BE2C (cell line): ENCODE results near the gene ADAD2.

Source experiments
- DNase-seq: peaks from one replicate; pipeline ENCODE4 v3.0.0-alpha.2; 2020
- H3K27me3 ChIP-seq: fragments of 250-450 bp; sonication (Bioruptor Pico); 2 replicates; pipeline ENCODE4 v1.5.1; 2020; ENCODE audit warnings: mild to moderate bottlenecking
- H3K36me3 ChIP-seq: fragments of 250-450 bp; sonication (Bioruptor Pico); 2 replicates; pipeline ENCODE4 v1.5.1; 2020; ENCODE audit warnings: mild to moderate bottlenecking
- H3K4me1 ChIP-seq: fragments of 250-450 bp; sonication (Bioruptor Pico); 2 replicates; pipeline ENCODE4 v1.5.1; 2020
- H3K4me3 ChIP-seq: 2 replicates; pipeline ENCODE4 v1.5.1; 2011; ENCODE audit warnings: low read depth, low read length
- H3K9me3 ChIP-seq: fragments of 250-450 bp; sonication (Bioruptor Pico); 2 replicates; pipeline ENCODE4 v1.5.1; 2020
- TF ChIP-seq, protein P1 (sequence below): IDR thresholded peaks from 2 replicates; pipeline ENCODE4 v1.5.1; 2012; ENCODE audit warnings: mild to moderate bottlenecking, low read depth, low read length

ADAD2 gene

DNA sequence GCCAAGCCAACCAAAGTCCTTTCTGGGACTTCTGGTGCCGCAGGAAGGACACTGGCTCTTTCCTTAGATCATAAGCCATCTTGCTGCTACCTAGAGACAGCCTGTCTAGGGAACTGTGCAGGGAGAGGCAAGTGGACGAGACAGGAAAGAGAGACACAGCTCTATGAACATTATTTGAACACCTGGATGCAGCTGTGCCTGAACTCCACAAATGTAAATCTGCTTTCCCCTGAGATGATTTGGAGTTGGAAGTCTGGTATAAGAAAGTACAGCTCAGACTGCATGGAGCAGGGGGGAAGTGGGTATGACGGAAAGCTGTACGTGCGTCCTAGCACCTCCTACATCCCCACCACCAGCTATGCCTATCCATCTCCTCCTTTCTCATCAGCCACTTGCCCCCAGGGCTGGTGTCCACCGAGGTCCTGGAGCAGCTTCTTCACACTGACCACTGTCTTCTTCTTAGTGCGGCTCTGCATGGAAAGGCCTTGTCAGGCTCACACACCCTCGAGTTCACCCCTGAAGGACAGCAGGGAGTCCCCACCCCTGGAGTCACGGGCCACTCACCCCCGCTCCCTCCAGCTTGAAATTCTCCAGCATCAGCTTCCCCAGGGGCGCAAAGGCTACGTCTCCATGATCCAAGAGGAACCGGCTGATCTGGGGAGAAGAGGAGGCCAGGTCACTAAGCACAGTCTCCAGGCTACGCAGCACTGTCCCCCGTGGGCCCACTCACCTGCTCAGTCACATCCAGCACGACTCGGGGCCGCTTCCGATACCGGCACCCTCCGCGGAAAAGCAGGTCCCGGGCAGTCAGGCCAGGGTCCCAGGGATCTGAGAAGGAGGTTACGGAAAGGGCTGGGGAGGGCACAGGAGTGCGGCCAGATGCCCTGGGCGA, 8.0 kb upstream of the ADAD2 start:
- Histone ChIP-seq H3K36me3 (peaks cover 48% of the 10 kb centered on the region), H3K27me3 (no peaks in the 10 kb centered on the region), H3K9me3 (no peaks in the 10 kb centered on the region), H3K4me3 (no peak overlapping the region), H3K4me1 (no peaks in the 10 kb centered on the region)
- DNase-seq: no peak
- TF ChIP-seq, protein P1, sequence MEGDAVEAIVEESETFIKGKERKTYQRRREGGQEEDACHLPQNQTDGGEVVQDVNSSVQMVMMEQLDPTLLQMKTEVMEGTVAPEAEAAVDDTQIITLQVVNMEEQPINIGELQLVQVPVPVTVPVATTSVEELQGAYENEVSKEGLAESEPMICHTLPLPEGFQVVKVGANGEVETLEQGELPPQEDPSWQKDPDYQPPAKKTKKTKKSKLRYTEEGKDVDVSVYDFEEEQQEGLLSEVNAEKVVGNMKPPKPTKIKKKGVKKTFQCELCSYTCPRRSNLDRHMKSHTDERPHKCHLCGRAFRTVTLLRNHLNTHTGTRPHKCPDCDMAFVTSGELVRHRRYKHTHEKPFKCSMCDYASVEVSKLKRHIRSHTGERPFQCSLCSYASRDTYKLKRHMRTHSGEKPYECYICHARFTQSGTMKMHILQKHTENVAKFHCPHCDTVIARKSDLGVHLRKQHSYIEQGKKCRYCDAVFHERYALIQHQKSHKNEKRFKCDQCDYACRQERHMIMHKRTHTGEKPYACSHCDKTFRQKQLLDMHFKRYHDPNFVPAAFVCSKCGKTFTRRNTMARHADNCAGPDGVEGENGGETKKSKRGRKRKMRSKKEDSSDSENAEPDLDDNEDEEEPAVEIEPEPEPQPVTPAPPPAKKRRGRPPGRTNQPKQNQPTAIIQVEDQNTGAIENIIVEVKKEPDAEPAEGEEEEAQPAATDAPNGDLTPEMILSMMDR: no peak

DNA sequence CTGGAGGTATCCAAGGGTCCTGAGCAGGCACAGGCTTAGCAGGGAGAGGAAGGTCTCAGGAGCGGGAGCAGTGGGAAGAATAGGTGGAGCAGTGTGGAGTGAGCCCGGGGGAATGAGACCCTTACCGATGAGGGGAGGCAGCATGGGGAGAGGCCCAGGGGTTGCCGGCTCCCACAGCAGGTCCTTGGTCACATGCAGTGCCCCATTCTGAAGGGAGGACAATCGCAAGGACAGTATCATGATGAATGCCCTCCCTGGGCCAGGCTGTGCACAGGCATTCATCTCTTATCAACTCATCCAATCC, 7.4 kb upstream of the ADAD2 start:
- Histone ChIP-seq H3K9me3 (no peaks in the 10 kb centered on the region), H3K27me3 (no peaks in the 10 kb centered on the region), H3K4me3 (no peak overlapping the region), H3K4me1 (no peaks in the 10 kb centered on the region), H3K36me3 (peaks cover 48% of the 10 kb centered on the region)
- TF ChIP-seq, protein P1: no peak
- no peak for DNase-seq

DNA sequence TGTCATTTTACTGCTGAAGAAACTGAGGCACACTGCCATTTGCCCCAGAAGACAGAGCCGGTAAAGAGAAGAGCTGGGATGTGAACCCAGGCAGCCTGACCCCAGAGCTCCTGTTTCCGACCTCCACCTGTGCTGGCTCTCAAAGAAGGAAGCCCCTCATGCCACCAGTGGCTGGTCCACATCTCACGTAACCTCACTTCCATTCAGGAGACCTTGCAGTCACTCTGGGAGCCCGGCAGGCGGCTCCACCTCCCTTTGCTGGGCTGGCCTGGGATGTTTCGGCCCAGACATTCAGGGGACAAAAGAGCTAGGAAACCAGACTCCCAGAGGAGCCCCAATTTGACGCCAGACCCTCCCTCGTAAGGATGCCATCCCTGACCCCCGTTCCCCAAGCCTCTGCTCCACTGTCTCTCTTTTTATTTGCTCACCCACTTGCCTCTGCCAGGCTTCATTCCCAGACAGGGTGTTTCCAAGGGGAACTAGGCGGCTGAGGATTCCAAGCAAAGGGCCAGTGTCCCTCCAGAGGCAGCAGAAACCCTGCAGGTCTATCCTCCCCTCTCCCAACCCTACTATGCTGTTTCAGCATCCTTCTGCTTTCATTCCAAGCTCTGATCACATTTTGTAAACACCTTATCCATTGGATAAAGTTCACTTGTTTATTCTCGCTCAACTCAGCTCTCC, 6.9 kb upstream of the ADAD2 start:
- TF ChIP-seq, protein P1: peak; percentile 82
- DNase-seq: peak; percentile 65
- Histone ChIP-seq H3K4me3 (no peak overlapping the region), H3K36me3 (peaks cover 44% of the 10 kb centered on the region), H3K9me3 (no peaks in the 10 kb centered on the region), H3K4me1 (no peaks in the 10 kb centered on the region), H3K27me3 (no peaks in the 10 kb centered on the region)

DNA sequence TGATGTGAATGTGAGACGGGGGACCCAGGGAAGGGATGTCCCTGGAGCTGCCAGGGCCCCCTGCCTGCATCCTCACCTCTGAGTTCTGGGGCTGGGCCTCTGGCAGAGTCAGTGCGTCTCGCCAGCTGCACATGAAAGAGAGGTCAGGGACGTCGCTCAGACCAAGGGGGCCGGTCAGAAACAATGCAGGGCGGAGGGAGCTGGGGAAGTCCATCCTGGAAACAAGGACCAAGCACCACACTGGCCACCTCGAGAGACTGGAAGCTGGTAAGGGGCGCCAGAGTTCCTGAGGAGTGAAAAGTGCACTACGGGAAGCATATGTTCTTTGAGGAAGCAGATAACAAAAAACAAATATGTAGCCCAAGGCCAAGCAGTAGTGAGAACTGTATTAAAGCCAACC, 6.2 kb upstream of the ADAD2 start:
- TF ChIP-seq, protein P1: no peak
- Histone ChIP-seq H3K4me3 (no peak overlapping the region), H3K36me3 (peaks cover 38% of the 10 kb centered on the region), H3K27me3 (no peaks in the 10 kb centered on the region), H3K4me1 (no peaks in the 10 kb centered on the region), H3K9me3 (no peaks in the 10 kb centered on the region)
- no peak for DNase-seq

DNA sequence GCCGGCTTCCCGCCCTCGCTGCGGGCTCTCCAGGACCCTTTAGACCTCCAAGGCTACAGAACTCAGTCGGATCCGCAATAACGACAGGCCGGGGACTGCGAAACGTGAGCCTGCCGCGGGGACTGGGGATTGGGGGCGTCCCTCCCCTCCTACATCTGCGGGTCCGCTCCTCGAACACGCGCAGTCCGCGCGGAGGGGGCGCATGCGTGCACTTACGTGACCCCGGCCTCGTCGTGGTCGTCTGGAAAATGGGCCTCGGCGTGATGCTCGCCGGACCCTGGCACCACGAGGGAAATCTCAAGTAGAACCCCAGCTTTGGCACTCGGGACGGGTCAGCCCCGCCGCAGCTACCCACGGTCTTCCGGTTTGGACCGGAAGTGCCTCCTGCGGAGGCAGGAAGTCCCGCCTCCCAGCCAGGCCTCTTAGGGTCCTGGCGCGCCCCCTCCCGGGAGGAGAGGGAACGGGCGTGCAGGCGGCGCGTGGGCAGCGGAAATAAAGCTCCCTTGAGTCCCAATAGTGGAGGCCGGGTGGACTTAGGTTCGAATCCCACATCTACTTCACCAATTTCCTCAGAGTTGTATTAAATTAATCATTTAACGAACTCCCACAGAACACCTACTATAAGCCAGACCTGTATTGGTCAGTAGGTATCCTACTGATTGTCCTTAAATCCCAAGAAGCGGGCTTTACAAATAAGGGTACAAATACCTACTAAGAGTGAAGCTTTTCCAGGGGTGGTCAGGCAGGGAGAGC, 4.1 kb upstream of the ADAD2 start, which contains the start of gene TAF1C:
Gene TAF1C, minus strand, starts transcription at position 373 of the 753 bp plus-strand sequence. CDS start 2,069 bp downstream, outside the sequence.
- H3K4me1 ChIP-seq: no peaks in the 10 kb centered on the region
- peaks cover 21% of the 10 kb centered on the region for H3K36me3 ChIP-seq
- TF ChIP-seq, protein P1: peak; percentile 92
- peak within 1 kb of the TSS; percentile 99 for H3K4me3 ChIP-seq
- no peaks in the 10 kb centered on the region for H3K9me3 ChIP-seq
- peak; percentile 92 for DNase-seq
- no peaks in the 10 kb centered on the region for H3K27me3 ChIP-seq
